ENCODE data around the gene ZNF789. TPM values are rescaled to one million over a fixed set of nuclear protein-coding genes. Genes with fewer than 3 reads are reported as not detected.

The ZNF789 gene
- total and polyA plus RNA-seq, 2 experiments from 2014 or later: 9.0 to 13.8 TPM

- no peak overlapping the region for H3K4me3 Mint-ChIP-seq
- peaks cover 33% of the 10 kb centered on the region for H4K20me1 ChIP-seq (replicated peaks; ENCODE audit: insufficient read depth)
- DNase-seq (ENCODE audit: low spot score): no peak
- H3K36me3 Mint-ChIP-seq (ENCODE audit: low read depth): peaks cover 93% of the 10 kb centered on the region
- no peak overlapping the region for H3K4me2 ChIP-seq
- peaks cover 51% of the 10 kb centered on the region for H3K79me2 ChIP-seq (replicated peaks; ENCODE audit: insufficient read depth)
- TF ChIP-seq CREB1 (CRISPR knock-in tag; IDR thresholded peaks at IDR 0.05; ENCODE audit: low read depth) (no peak), POLR2AphosphoS5 (IDR thresholded peaks at IDR 0.05; ENCODE audit: low read depth) (peak; percentile 71)
- no peaks in the 10 kb centered on the region for H3K4me1 ChIP-seq (ENCODE audit: insufficient read depth)
- no peak for ATAC-seq
- no peak overlapping the region for H3K4me3 ChIP-seq
- peaks cover 26% of the 10 kb centered on the region for H3K27me3 Mint-ChIP-seq (ENCODE audit: insufficient read depth, low read depth, poor library complexity)
- H3K9me3 Mint-ChIP-seq: no peaks in the 10 kb centered on the region
- peaks cover 16% of the 10 kb centered on the region for H3K36me3 ChIP-seq (ENCODE audit: insufficient read depth)
- H3K4me1 Mint-ChIP-seq: 0 out of 3 replicates have a peak, but pooled peaks cover 4% of the 10 kb centered on the region
- no peak overlapping the region for H3K27ac Mint-ChIP-seq
- H3F3A ChIP-seq (replicated peaks; ENCODE audit: low read depth): peaks cover 51% of the 10 kb centered on the region
- no peak overlapping the region for H2AFZ ChIP-seq
- H3K27ac ChIP-seq (ENCODE audit: low read depth): 0 out of 2 replicates have a peak overlapping the region, but pooled peaks have one; percentile 19
- no peaks in the 10 kb centered on the region for H3K27me3 ChIP-seq (ENCODE audit: insufficient read depth)
- H3K9me2 ChIP-seq (ENCODE audit: insufficient read depth): no peaks in the 10 kb centered on the region
These were observed 14.8 kb upstream of the ZNF789 start for GRCh38 chr7:99457650-99458493.

- no peaks in the 10 kb centered on the region for H3K27me3 ChIP-seq (ENCODE audit: insufficient read depth)
- ATAC-seq (peak; percentile 78), DNase-seq (ENCODE audit: low spot score) (peak; percentile 82)
- H3K27ac ChIP-seq (ENCODE audit: low read depth): no peak overlapping the region
- H2AFZ ChIP-seq: no peak overlapping the region
- H3K4me1 ChIP-seq (ENCODE audit: insufficient read depth): no peaks in the 10 kb centered on the region
- peaks cover 42% of the 10 kb centered on the region for H4K20me1 ChIP-seq (replicated peaks; ENCODE audit: insufficient read depth)
- peaks cover 63% of the 10 kb centered on the region for H3K79me2 ChIP-seq (replicated peaks; ENCODE audit: insufficient read depth)
- H3F3A ChIP-seq (replicated peaks; ENCODE audit: low read depth): peaks cover 53% of the 10 kb centered on the region
- peaks cover 23% of the 10 kb centered on the region for H3K27me3 Mint-ChIP-seq (ENCODE audit: insufficient read depth, low read depth, poor library complexity)
- no peak overlapping the region for H3K4me3 Mint-ChIP-seq
- H3K9me2 ChIP-seq (ENCODE audit: insufficient read depth): no peaks in the 10 kb centered on the region
- peaks cover 92% of the 10 kb centered on the region for H3K36me3 Mint-ChIP-seq (ENCODE audit: low read depth)
- H3K36me3 ChIP-seq (ENCODE audit: insufficient read depth): peaks cover 16% of the 10 kb centered on the region
- H3K27ac Mint-ChIP-seq: peak overlapping the region; percentile 72; the same call in 1 of the 2 replicates
- H3K4me1 Mint-ChIP-seq: peaks cover 7% of the 10 kb centered on the region; the same call in 2 of the 3 replicates
- no peaks in the 10 kb centered on the region for H3K9me3 Mint-ChIP-seq
- H3K4me3 ChIP-seq: no peak overlapping the region
- TF ChIP-seq CTCF (conservative IDR thresholded peaks at IDR 0.05; ENCODE audit: low read depth in 2 of 2) (peak; percentile 60 to 61), EZH2 (IDR thresholded peaks at IDR 0.05; ENCODE audit: low read depth, unreplicated experiment) (no peak), JUNB (IDR thresholded peaks at IDR 0.05; ENCODE audit: unreplicated experiment) (no peak)
- H3K4me2 ChIP-seq: no peak overlapping the region
These were observed 13.6 kb upstream of the ZNF789 start for GRCh38 chr7:99459087-99459486.

- no peak overlapping the region for H3K27ac Mint-ChIP-seq
- H3K9me2 ChIP-seq (ENCODE audit: insufficient read depth): no peaks in the 10 kb centered on the region
- H3K36me3 Mint-ChIP-seq (ENCODE audit: low read depth): peaks cover 87% of the 10 kb centered on the region
- no peak overlapping the region for H3K4me3 ChIP-seq
- no peak for TF ChIP-seq REST (IDR thresholded peaks at IDR 0.05; ENCODE audit: unreplicated experiment)
- TF ChIP-seq EZH2 (IDR thresholded peaks at IDR 0.05; ENCODE audit: low read depth, unreplicated experiment): no peak
- no peak for TF ChIP-seq STAT1 (IDR thresholded peaks at IDR 0.05; ENCODE audit: unreplicated experiment)
- TF ChIP-seq NANOG (IDR thresholded peaks at IDR 0.05; ENCODE audit: borderline replicate concordance): no peak
- no peak for TF ChIP-seq ETS1 (IDR thresholded peaks at IDR 0.05)
- TF ChIP-seq ZNF114 (CRISPR knock-in tag; IDR thresholded peaks at IDR 0.05): no peak
- no peak for TF ChIP-seq ZNF331 (CRISPR knock-in tag; IDR thresholded peaks at IDR 0.05; ENCODE audit: low read depth)
- H3K4me1 Mint-ChIP-seq: peaks cover 12% of the 10 kb centered on the region; the same call in 2 of the 3 replicates
- H3K27me3 Mint-ChIP-seq (ENCODE audit: insufficient read depth, low read depth, poor library complexity): peaks cover 21% of the 10 kb centered on the region
- ATAC-seq: no peak
- H3K4me1 ChIP-seq (ENCODE audit: insufficient read depth): peaks cover 6% of the 10 kb centered on the region
- H3K4me3 Mint-ChIP-seq: peak overlapping the region; percentile 16; the same call in 1 of the 3 replicates
- H3K27me3 ChIP-seq (ENCODE audit: insufficient read depth): no peaks in the 10 kb centered on the region
- no peak overlapping the region for H3K4me2 ChIP-seq
- no peak overlapping the region for H3K27ac ChIP-seq (ENCODE audit: low read depth)
- DNase-seq (ENCODE audit: low spot score): no peak
- H3K36me3 ChIP-seq (ENCODE audit: insufficient read depth): peaks cover 16% of the 10 kb centered on the region
- peaks cover 43% of the 10 kb centered on the region for H4K20me1 ChIP-seq (replicated peaks; ENCODE audit: insufficient read depth)
- peaks cover 79% of the 10 kb centered on the region for H3K79me2 ChIP-seq (replicated peaks; ENCODE audit: insufficient read depth)
- H3K9me3 Mint-ChIP-seq: no peaks in the 10 kb centered on the region
- peaks cover 53% of the 10 kb centered on the region for H3F3A ChIP-seq (replicated peaks; ENCODE audit: low read depth)
- no peak overlapping the region for H2AFZ ChIP-seq
These were observed 12.0 kb upstream of the ZNF789 start for GRCh38 chr7:99460651-99461050.

Data from GM23338 (cell line).